RWPE1 (cell line): Measurements from ENCODE around the gene KCNC4.
A peak's percentile ranks its signal among the peaks of the same experiment; 100 is the strongest.

Experiments
- CTCF ChIA-PET: fragments of 350-600 bp; sonication (Branson Sonifier 250); formaldehyde crosslinking; extraction: SDS; loops from one replicate; lab custom pipeline; 2021; lab: Yijun Ruan, JAX
- POLR2A ChIA-PET: fragments of 400-600 bp; formaldehyde crosslinking; extraction: SDS; loops from one replicate; lab custom pipeline; 2020; ENCODE audit warnings: antibody characterized with exemption; ENCODE audit not compliant: low non-redundant PET; lab: Yijun Ruan, JAX
- DNase-seq: peaks from one replicate; pipeline ENCODE4 v3.0.0; 2012; ENCODE audit warnings: low spot score
- H3K27ac ChIP-seq: fragments of 450-650 bp; 2 replicates; pipeline ENCODE4 v1.5.1; 2017
- CTCF ChIP-seq: fragments of 450-650 bp; conservative IDR thresholded peaks from 2 replicates; pipeline ENCODE4 v1.5.1; 2017; ENCODE audit warnings: low read depth, mild to moderate bottlenecking

Gene KCNC4

GRCh38 chr1:110239441-110240430, 29.6 kb downstream of the KCNC4 start:
- ChIA-PET CTCF (interaction anchor here (0.7 kb wide), 1 partner anchor 43 kb away, joined by 3 read pairs; no protein-coding TSS in a partner anchor), POLR2A (no interaction called here)

DNA sequence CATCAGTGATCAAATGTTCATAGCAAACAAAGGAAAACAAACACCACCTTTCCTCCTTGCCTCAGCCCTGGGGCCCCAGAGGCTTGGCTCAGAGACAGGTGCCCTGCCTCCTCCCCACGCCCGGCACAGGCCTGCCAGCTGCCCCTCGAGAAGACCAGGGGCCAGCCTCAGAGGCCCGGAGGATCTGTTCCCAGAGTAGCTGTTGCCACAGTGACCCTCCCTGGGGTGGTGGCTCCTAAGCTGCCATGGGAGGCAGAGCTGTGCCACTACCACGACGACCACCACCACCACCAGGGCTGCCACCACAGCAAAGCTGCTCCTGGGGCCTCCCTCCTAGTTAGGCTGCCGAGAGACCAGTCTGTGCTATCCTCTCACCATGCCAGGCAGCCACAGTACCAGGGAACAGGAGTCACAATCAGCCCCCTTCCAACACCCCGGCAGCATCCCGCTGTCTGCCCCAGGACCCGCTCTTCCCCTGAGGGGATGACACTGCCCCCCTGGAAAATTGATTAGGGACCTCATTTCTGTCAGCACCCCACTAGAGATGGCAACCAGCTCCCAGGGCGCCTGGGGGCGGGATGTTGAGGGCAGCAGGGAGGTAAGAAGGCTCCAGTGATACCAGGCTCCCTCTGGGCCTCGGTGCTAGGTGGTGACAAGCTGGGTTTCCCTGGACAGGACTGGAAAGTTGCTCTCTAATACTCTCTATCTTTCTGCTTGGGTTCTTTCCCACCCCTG, 30.5 kb downstream of the KCNC4 start:
- DNase-seq, result no peak
- ChIA-PET POLR2A (no interaction called here), CTCF (no interaction called here)
- no peak overlapping the region for H3K27ac ChIP-seq
- TF ChIP-seq CTCF, result no peak

More at GRCh38 chr1:110239441-110240430, 29.6 kb downstream of the KCNC4 start:
- no peak overlapping the region for H3K27ac ChIP-seq
- DNase-seq, result no peak
- no peak for TF ChIP-seq CTCF

GRCh38 chr1:110241516-110241915, 31.4 kb downstream of the KCNC4 start:
- no peak overlapping the region for H3K27ac ChIP-seq
- ChIA-PET POLR2A (no interaction called here), CTCF (interaction anchor here (0.6 kb wide), 1 partner anchor 181 kb away, joined by 3 read pairs; no protein-coding TSS in a partner anchor)
- no peak for TF ChIP-seq CTCF
- DNase-seq, result no peak

GRCh38 chr1:110242062-110242461, 31.9 kb downstream of the KCNC4 start:
- ChIA-PET POLR2A (no interaction called here), CTCF (interaction anchor here (1.4 kb wide), 1 partner anchor 254 kb away, joined by 4 read pairs; no protein-coding TSS in a partner anchor)
- H3K27ac ChIP-seq, result no peak overlapping the region
- no peak for TF ChIP-seq CTCF
- no peak for DNase-seq

GRCh38 chr1:110242731-110243130, 32.6 kb downstream of the KCNC4 start:
- DNase-seq, result no peak
- no peak for TF ChIP-seq CTCF
- H3K27ac ChIP-seq, result no peak overlapping the region
- POLR2A ChIA-PET, result no interaction called here
- CTCF ChIA-PET, result interaction anchor here (1.4 kb wide), 1 partner anchor 253 kb away, joined by 4 read pairs; no protein-coding TSS in a partner anchor

GRCh38 chr1:110243146-110243545, 33.0 kb downstream of the KCNC4 start:
- no peak for DNase-seq
- 0 out of 2 replicates have a peak overlapping the region, but pooled peaks have one; percentile 5 for H3K27ac ChIP-seq
- TF ChIP-seq CTCF, result no peak
- ChIA-PET CTCF (interaction anchor here (1.4 kb wide), 1 partner anchor 253 kb away, joined by 4 read pairs; no protein-coding TSS in a partner anchor), POLR2A (no interaction called here)
